Fibroblast of lung (primary cell): ENCODE measurements around the gene ZNF821. TPM values are rescaled to one million over a fixed set of nuclear protein-coding genes. Genes with fewer than 3 reads are reported as not detected.
A peak's percentile ranks its signal among the peaks of the same experiment; 100 is the strongest.

ENCODE experiments used
- DNase-seq, 2 donors: peaks; one replicate each; pipeline versions ENCODE4 v3.0.0 to v3.0.0-alpha.2; 2010; ENCODE audit warnings: low read depth in 2 of 2
- H2AFZ ChIP-seq: 2 replicates; pipeline ENCODE4 v1.5.1; 2012; ENCODE audit warnings: low read length, control low read depth, inconsistent platforms
- H3K27ac ChIP-seq: 2 replicates; pipeline ENCODE4 v1.5.1; 2011; ENCODE audit warnings: low read length, control low read depth; ENCODE audit not compliant: insufficient read depth
- H3K27me3 ChIP-seq: 2 replicates; pipeline ENCODE4 v1.5.1; 2011; ENCODE audit warnings: mild to moderate bottlenecking, low read length; ENCODE audit not compliant: control insufficient read depth, insufficient read depth
- H3K36me3 ChIP-seq: 2 replicates; pipeline ENCODE4 v1.5.1; 2011; ENCODE audit warnings: low read length; ENCODE audit not compliant: control insufficient read depth, insufficient read depth
- H3K4me1 ChIP-seq: 2 replicates; pipeline ENCODE4 v1.5.1; 2011; ENCODE audit warnings: low read length; ENCODE audit not compliant: control insufficient read depth, insufficient read depth; ENCODE audit errors: extremely low read depth
- H3K4me2 ChIP-seq: 2 replicates; pipeline ENCODE4 v1.5.1; 2011; ENCODE audit warnings: low read length, control low read depth; ENCODE audit not compliant: insufficient read depth; ENCODE audit errors: extremely low read depth
- H3K4me3 ChIP-seq, 4 experiments: fragments of 200-600 bp in 1 of 4; sonication (generic) in 1 of 4; replicated peaks in 1 of 4; 2 replicates each; pipeline ENCODE4 v1.5.1; 2011 to 2016; ENCODE audit warnings: low read length in 4 of 4, low read depth in 3 of 4, mild to moderate bottlenecking in 3 of 4, control low read depth in 2 of 4, inconsistent platforms in 1 of 4, mixed read lengths in 1 of 4; ENCODE audit not compliant: insufficient read depth in 1 of 4; ENCODE audit errors: control extremely low read depth in 1 of 4
- H3K79me2 ChIP-seq: 2 replicates; pipeline ENCODE4 v1.5.1; 2012; ENCODE audit warnings: mild to moderate bottlenecking, low read length, inconsistent platforms; ENCODE audit not compliant: control insufficient read depth, insufficient read depth
- H3K9ac ChIP-seq: 2 replicates; pipeline ENCODE4 v1.5.1; 2011; ENCODE audit warnings: mild to moderate bottlenecking, low read length, control low read depth; ENCODE audit not compliant: insufficient read depth
- H3K9me3 ChIP-seq: 2 replicates; pipeline ENCODE4 v1.5.1; 2012; ENCODE audit warnings: low read depth, low read length; ENCODE audit not compliant: control insufficient read depth, insufficient read depth
- H4K20me1 ChIP-seq: 2 replicates; pipeline ENCODE4 v1.5.1; 2011; ENCODE audit warnings: low read length; ENCODE audit not compliant: control insufficient read depth, insufficient read depth; ENCODE audit errors: extremely low read depth
- EZH2 ChIP-seq: IDR thresholded peaks from 2 replicates; pipeline ENCODE4 v1.5.1; 2012; ENCODE audit warnings: low read length, control low read depth, mild to moderate bottlenecking; ENCODE audit errors: missing control alignments
- polyA plus RNA-seq, 2 donors: library from polyadenylated mRNA; depleted of rRNA in 1 of 2; stranded (reverse) in 1 of 2; unstranded in 1 of 2; fragments of >200 nt; gene quantifications; 2 replicates each; pipeline ENCODE4 v1.2.1, GENCODE V29; 2011 to 2012; ENCODE audit warnings: missing spikeins in 1 of 2
- total RNA-seq: library from RNA; depleted of rRNA; stranded (reverse); fragments of >200 nt; gene quantifications from 2 replicates; pipeline ENCODE4 v1.2.1, GENCODE V29; 2014
- TF ChIP-seq, protein P1 (sequence below), 2 donors: IDR thresholded peaks in 1 of 2; conservative IDR thresholded peaks in 1 of 2; 1 replicate in 1 of 2; 2 replicates in 1 of 2; pipeline ENCODE4 v1.5.1; 2011 to 2012; ENCODE audit warnings: low read length in 2 of 2, control low read depth in 1 of 2, inconsistent platforms in 1 of 2, low read depth in 1 of 2, mild to moderate bottlenecking in 1 of 2

The ZNF821 gene
- total and polyA plus RNA-seq, 2 donors (not counting 1 experiment from before 2014, with no cell fraction given), result 5.8 to 5.9 TPM

DNA sequence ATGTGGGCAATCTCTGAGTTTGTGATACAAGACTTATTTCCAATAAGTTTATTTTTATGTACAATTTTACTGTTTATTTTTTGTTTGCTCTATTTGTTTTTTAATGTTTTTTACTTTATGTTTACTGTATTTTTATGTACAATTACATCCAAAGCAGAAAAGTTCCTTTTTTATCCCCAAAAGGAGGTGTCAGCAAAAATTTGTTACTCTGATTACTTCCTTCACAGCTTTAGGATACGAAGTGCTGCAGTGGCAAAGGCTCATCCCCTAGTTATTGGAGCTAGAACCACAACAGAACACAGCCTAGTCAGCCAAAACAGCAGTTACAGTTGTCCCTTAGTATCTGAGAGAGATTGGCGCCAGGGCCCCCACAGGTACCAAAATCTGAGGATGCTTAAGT is 47.0 kb upstream of the ZNF821 start:
- Histone ChIP-seq H2AFZ (no peak overlapping the region), H3K9me3 (no peaks in the 10 kb centered on the region), H3K9ac (no peak overlapping the region), H3K4me3 (no peak overlapping the region), H3K79me2 (peaks cover 24% of the 10 kb centered on the region), H3K36me3 (peaks cover 17% of the 10 kb centered on the region), H3K4me2 (no peak overlapping the region), H4K20me1 (no peaks in the 10 kb centered on the region), H3K4me1 (peaks cover 28% of the 10 kb centered on the region), H3K27ac (no peak overlapping the region), H3K27me3 (no peaks in the 10 kb centered on the region)
- TF ChIP-seq EZH2, result no peak
- TF ChIP-seq, protein P1, sequence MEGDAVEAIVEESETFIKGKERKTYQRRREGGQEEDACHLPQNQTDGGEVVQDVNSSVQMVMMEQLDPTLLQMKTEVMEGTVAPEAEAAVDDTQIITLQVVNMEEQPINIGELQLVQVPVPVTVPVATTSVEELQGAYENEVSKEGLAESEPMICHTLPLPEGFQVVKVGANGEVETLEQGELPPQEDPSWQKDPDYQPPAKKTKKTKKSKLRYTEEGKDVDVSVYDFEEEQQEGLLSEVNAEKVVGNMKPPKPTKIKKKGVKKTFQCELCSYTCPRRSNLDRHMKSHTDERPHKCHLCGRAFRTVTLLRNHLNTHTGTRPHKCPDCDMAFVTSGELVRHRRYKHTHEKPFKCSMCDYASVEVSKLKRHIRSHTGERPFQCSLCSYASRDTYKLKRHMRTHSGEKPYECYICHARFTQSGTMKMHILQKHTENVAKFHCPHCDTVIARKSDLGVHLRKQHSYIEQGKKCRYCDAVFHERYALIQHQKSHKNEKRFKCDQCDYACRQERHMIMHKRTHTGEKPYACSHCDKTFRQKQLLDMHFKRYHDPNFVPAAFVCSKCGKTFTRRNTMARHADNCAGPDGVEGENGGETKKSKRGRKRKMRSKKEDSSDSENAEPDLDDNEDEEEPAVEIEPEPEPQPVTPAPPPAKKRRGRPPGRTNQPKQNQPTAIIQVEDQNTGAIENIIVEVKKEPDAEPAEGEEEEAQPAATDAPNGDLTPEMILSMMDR (conservative IDR thresholded peaks at IDR 0.05 in 1 of 2, IDR thresholded peaks at IDR 0.05 in 1 of 2; ENCODE audit: low read depth in 1 of 2, low read length in 2 of 2), result no peak
- no peak for DNase-seq

DNA sequence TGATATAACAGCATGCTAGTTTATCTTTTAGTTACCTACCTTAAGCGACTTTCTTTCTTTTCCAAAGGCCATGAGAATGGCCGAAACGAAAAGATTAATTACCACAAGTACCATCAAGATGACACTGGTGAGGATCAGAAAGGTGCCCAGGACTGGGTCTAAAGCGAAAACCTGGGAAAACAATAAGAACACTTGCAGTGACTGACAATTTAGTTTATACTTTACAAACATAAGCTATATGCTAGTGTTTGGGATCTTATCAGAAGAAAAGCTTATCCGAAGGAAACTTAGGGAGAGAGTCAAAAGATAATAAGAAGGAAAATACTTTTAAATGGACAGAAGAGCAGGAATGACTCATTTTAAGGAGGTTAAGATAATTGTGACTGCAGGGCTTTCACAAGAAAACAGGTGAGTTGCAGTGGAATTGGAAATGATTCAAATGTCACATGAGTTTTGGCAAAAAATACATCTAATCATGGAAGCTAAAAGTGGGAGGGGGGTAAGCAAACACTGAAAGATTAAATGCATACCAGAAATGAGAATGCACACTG is 46.1 kb upstream of the ZNF821 start:
- no peak overlapping the region for H2AFZ ChIP-seq
- peaks cover 24% of the 10 kb centered on the region for H3K79me2 ChIP-seq
- no peaks in the 10 kb centered on the region for H4K20me1 ChIP-seq
- H3K27ac ChIP-seq, result peak overlapping the region; percentile 78
- TF ChIP-seq, protein P1 (conservative IDR thresholded peaks at IDR 0.05 in 1 of 2, IDR thresholded peaks at IDR 0.05 in 1 of 2; ENCODE audit: low read depth in 1 of 2, low read length in 2 of 2), result no peak
- no peak for TF ChIP-seq EZH2
- DNase-seq, result peak in 1 of 2 donors; percentile 14
- peaks cover 17% of the 10 kb centered on the region for H3K36me3 ChIP-seq
- H3K27me3 ChIP-seq, result no peaks in the 10 kb centered on the region
- no peak overlapping the region for H3K4me2 ChIP-seq
- H3K9ac ChIP-seq, result no peak overlapping the region
- H3K9me3 ChIP-seq, result no peaks in the 10 kb centered on the region
- H3K4me3 ChIP-seq, result no peak overlapping the region
- peaks cover 28% of the 10 kb centered on the region for H3K4me1 ChIP-seq

DNA sequence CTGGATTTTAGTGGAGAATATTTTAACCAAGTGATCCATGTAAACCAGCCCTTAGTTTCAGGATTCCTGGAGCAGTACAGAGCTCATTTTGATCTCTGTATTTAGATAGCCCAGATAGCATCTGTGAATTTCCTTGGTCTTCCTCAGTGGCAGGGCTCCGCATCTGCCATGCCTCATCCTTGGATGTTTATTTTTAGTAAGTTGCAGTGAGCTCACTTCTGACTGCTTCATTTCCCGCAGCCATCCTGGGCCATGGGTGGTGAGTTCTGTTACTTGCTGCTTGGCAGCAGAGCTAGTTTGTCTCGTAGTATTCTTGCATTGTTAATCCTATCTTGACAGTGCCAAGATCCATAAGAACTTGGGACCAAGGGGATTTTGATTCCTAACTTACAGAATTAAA is 45.1 kb upstream of the ZNF821 start:
- DNase-seq, result peak; percentile 76 to 86
- TF ChIP-seq EZH2, result no peak
- TF ChIP-seq, protein P1 (conservative IDR thresholded peaks at IDR 0.05 in 1 of 2, IDR thresholded peaks at IDR 0.05 in 1 of 2; ENCODE audit: low read depth in 1 of 2, low read length in 2 of 2), result no peak
- peaks cover 28% of the 10 kb centered on the region for H3K4me1 ChIP-seq
- H3K9me3 ChIP-seq, result no peaks in the 10 kb centered on the region
- H3K9ac ChIP-seq, result no peak overlapping the region
- H3K27me3 ChIP-seq, result no peaks in the 10 kb centered on the region
- peaks cover 24% of the 10 kb centered on the region for H3K79me2 ChIP-seq
- no peaks in the 10 kb centered on the region for H4K20me1 ChIP-seq
- no peak overlapping the region for H2AFZ ChIP-seq
- peaks cover 16% of the 10 kb centered on the region for H3K36me3 ChIP-seq
- peak overlapping the region; percentile 78 for H3K27ac ChIP-seq
- no peak overlapping the region for H3K4me3 ChIP-seq
- peak overlapping the region; percentile 55 for H3K4me2 ChIP-seq
